ENCODE results near the gene BMERB1.
A peak's percentile ranks its signal among the peaks of the same experiment; 100 is the strongest.
"Not testable (repeated sequence)": the region's sequence is repeated elsewhere in the genome, so short reads cannot be mapped to it uniquely, and the experiment has no call there.

BMERB1 gene

DNA sequence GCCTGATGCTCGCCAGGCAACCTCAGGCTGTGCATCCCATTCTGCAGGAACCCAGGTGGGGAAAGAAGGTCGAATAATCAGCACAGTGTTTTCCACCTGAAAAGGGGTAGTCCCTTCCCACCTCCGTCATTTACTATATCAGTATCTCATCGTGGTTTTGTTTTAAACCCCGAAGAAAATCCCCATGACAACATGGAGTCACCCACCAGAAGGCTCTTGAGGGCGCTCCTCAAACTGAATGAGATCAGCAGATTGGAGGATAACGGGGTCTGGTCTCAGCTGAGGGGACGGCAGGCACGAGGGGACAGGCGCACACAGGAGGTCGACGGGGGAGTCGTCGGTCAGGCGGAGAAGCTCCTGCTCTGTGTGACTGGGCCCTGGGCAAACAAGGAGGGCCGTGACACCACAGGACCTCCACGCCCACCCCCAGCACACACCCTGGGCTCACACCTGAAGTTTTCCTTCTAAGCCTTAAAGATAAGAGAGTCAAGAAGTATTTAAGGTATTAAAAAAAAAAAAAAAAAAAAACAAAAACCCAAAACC is 164.3 kb downstream of the BMERB1 start:
- DNase-seq = no peak

- no peak for DNase-seq
Measured at GRCh38 chr16:15599303-15600070, 165.1 kb downstream of the BMERB1 start.

DNA sequence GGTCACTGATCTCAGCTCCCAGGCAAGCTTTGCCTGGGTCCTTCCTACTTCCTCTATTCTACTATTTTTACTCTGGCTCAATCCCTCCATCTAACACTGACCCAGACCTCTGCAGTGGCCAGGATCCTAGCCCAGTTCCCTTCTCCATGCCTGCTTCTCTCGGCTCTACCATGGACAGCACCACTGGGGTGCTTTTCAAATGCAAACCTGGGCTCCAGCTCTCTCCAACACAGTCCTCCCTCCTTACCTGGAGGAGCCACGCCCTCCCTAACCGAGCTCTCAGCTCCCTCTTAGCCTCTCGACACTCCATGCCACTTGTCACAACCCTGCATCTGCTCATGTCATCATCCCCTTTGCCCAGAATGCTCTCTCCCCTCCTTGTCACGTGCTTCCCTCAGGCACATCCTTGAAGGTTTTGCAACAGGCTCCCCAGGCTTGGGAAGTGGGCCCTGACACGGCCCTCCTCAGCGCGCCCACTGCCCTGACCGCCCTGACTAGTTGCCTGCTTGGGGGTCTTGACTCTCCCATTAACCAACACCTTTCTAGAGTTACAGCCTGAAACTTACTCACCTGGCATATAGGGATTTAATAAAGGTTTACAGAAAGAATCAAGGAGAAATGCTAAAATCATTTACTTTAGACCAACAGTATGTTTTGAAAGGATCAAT is 167.0 kb downstream of the BMERB1 start:
- DNase-seq = peak; percentile 87

DNA sequence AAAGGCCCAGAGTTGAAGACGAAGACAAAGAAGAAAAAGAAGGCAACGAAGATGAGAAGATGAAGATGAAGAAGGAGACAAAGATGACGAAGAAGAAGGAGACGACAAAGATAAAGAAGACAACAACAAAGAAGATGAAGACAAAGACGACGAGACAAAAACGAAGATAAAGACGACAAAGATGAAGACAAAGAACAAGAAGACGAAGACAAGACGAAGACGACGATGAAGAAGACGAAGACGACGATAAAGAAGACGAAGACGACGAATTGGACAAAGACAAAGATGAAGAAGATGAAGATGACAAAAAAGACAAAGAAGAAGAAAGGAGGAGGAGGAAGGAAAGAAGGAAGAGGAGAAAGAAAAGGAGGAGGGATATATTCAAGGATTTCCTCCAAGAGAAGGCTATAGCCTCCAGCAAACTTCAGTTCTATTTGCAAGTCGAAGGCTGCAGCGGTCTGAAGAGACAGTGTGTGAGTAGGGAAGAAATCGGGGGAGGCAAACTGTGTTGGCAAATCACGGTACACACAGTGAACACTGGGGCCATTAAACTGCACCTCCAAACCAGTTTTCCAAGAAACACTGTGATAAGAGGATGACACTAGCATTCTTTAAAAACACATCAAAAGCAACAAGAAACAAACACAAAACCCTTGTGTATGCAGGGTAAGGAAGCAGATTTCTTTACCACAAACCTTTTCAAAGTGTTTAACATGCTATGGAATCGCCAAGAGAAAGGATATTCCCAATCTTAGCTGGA is 168.1 kb downstream of the BMERB1 start:
- DNase-seq = no peak

DNA sequence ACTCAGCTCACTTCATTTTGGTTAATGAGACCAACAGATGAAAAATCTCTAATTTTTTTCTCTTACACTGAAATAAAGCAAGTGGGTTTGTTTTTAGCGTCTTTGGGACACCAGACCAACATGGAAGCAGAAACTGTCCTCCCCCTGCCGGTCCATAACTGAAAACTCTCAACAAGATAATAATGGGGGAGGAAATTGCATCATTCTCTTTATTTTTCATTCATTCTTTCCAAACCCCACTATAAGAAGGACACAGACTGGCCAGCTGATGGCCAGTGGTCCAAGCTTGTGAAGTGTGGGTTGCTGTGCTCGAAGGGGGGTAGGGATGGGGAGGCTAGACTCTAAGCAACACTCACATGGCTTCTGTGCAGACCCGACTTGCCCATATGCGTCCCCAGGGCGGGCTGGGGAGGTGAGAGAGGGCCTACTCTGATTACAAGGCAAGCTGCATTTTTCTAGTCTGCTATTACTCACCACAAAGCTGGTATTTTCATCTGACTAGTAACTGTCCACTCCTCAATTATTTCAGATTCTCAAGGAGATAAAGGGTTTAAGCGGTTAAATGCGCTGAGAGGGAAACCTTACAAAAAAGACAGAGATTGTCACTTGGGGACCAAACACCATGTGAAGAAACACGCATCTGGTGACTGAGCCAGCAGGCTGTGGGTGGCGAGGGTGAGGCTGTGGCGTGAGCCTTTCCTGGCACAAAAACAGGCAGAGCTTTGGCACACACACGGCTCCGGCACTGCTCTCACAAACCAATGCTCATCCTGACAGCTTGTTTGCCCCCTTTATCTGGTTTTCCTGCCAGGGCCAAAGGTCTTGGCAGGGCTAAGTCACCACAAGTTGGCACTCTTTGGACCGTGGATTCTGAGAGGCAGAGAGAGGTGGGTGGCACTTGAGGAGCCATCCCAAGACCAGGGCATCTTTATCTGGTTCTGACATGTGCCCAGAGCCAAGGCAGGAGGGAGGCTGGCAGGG is 170.4 kb downstream of the BMERB1 start:
- DNase-seq = no peak

- no peak for DNase-seq
Measured at GRCh38 chr16:15605839-15606517, 171.6 kb downstream of the BMERB1 start.

DNA sequence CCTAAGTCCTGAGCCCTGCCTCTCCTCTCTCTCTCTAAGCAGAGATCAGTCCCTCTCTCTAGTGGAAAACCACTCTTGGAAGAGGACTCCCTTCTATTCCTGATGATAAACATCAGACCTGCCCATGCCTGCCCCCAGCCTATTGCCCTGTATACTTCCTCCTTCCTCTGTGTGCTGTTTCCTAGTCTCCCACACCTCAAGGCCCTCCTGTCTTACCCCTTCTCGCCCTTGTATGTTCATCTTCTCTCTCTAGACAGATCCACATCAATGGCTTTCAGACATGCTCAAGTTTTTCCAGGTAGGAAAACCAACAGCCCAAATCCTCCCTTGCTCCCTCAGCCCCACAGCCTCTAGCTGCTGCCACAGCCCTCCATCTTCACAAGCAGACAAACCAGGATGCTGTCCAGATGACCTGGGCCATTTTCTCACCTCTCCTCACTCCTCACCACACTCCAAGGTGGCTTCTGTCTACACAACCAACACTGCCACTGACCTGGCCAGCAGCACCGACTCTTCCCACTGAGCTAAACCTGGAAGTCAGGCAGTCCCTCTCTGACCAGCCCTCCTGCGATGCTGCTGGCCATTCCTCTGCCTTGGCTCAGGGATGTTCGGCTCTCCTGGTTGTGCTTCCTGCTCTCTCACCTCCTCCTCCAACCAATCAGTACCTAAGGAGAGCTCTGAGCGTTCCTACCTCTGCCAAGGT is 172.3 kb downstream of the BMERB1 start:
- DNase-seq = no peak

DNA sequence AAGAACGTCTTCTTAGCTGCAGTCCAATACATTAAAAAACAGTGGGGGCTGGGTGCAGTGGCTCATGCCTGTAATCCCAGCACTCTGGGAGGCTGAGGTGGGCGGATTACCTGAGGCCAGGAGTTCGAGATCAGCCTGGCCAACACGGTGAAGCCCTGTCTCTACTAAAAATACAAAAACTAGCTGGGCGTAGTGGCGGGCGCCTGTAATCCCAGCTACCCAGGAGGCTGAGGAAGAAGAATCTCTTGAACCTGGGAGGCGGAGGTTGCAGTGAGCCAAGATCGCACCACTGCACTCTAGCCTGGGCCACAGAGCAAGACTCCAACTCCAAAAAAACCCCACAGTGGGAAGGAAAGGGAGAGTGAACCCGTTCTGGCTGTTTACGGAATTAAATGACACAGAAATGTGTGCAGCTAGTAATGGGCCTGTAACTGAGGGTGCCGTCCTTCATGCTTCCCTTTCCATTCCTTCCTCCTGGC is 172.9 kb downstream of the BMERB1 start:
- DNase-seq = not testable (repeated sequence)

DNA sequence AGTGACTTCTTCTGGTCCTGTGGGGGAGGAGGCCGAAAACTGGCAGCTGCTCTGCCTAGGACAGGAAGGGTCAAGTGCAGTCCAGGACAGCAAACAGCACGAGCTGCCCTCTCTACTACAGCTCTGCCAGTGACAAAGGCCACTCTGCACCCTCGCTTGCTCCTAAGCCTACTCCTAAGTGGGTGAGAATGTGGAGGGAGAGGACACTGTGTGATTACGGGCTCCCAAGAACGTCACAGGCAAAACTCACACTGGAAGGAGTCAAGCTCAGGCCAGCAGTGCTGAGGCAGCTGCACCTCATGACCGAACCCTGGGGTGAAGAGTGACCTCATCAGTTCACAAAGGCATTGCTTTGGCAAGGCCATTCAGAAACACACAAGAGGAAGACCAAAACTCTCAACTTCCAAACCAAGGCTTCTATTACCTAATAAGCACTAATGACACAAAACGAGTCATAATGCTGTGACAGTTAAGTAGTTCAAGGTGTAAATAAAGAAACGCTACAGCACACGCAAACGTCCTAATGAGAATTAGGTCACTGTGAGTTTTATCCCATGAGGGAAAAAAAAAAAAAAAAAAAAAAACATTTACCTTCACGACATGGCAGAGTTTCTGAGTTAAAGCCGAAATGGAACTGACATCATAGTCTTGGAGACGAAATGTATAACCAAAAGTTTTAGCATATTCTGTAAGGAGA is 173.5 kb downstream of the BMERB1 start:
- no peak for DNase-seq

GRCh38 chr16:15608398-15609285 is 174.3 kb downstream of the BMERB1 start:
- no peak for DNase-seq

- DNase-seq = no peak
Measured at GRCh38 chr16:15609286-15609649, 174.9 kb downstream of the BMERB1 start.

- no peak for DNase-seq
Measured at GRCh38 chr16:15610369-15610871, 176.0 kb downstream of the BMERB1 start.

DNA sequence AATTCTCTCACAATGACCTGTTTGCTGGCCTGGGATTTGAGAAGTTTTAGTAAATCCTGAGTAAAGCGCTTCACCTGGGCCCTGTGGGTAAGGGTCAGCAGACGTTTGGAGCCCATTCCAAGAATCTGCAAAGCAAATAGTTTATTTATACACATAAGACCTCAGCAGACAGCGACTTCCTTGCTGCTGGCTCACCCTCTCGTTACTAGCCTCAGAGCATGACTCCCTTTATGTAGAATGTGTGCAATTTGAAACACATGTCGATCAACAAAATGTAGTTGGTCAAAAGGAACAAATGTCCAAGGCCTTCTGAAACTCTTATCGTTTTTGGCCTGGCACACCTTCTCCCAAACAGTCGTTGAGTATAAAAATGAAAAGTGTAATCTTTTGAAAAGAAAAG is 177.2 kb downstream of the BMERB1 start:
- DNase-seq = no peak

GRCh38 chr16:15613676-15614075 is 179.3 kb downstream of the BMERB1 start:
- no peak for DNase-seq

GRCh38 chr16:15616012-15616411 is 181.6 kb downstream of the BMERB1 start:
- DNase-seq = no peak

DNA sequence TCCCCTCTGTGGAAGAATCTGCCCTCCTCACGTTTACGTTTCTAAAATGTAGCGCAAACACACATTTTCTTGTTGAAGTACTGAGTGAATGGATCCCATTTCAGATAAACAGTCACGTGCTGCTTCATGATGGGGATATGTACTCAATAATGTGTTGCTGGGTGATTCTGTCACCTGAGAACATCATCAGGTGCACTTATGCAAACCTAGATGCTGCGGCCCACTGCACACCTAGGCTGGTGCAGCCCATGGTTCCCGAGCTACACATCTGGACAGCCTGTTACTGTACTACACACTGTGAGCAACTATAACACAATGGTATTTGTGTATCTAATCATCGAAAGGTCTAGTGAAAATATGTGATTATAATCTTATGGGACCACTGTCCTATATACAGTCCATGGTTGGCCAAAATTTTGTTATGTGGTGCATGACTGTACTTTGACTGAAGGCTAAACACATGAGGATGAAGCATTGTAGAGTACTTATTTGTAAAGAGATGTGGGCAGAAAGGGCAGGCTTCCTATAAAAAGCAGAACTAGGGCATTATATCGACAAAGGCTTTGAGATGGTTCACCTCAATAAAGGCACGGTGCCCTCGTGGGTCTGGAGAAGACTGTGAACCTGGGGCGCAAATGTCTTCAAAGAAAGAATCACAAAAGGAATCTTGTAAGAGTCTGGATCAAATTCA is 182.2 kb downstream of the BMERB1 start:
- no peak for DNase-seq

DNA sequence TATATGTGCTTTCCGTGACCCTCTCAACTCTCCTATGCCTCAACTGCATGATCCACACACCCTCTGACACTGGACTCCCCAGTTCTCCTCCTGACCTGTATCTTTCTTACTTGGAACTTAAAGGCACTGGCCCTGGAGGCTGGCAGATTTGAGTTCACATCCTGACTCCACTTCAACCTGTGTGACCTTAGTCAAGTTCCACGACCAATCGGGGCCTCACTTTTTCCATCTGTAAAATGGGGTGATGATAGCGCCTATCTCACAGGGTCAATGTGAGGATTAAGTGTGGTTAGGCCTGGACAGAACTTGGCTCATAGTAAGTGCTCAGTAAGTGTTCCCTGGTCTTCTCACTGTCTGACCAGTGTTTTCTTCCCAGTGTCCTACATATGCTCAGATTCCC is 183.5 kb downstream of the BMERB1 start:
- no peak for DNase-seq

GRCh38 chr16:15618392-15618791 is 184.0 kb downstream of the BMERB1 start:
- no peak for DNase-seq
